Coronary artery (tissue), 2 donors: Measurements from ENCODE around the gene PRKCD.
A peak's percentile ranks its signal among the peaks of the same experiment; 100 is the strongest.

Experiments
- DNase-seq: peaks from one replicate; pipeline ENCODE4 v3.0.0-alpha.2; 2017; ENCODE audit warnings: low spot score
- H3K27ac ChIP-seq, 2 donors: fragments of 200-600 bp; sonication (generic); one replicate each; pipeline ENCODE4 v1.5.1; 2016 to 2019
- H3K4me3 ChIP-seq: fragments of 200-600 bp; sonication (generic); 2 replicates; pipeline ENCODE4 v1.5.1; 2016; ENCODE audit warnings: mild to moderate bottlenecking, moderate library complexity
- TF ChIP-seq, protein P1 (sequence below): fragments of 200-600 bp; sonication (generic); IDR thresholded peaks from one replicate; pipeline ENCODE4 v1.5.1; 2019; ENCODE audit warnings: antibody characterized with exemption

Gene PRKCD

DNA sequence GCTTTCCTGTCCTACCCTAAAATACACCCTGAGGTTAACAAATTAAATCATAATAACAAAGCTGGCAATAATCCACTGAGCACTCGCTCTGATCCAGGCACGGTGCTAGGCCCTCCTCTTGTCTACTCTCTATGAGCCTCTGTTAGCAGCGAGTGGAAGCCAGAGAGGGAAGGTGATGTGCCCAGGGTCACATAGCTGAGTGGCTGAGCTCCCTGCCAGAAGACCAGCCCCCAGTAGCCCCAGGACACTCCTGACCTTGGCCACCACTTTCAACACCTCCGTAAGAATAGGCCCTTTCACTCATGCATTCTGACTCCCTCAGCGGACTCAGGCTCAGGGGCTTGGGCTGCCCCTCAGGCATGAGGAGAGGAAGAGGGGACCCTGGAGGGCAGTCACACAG, 9.5 kb upstream of the PRKCD start:
- no peak overlapping the region for H3K27ac ChIP-seq
- TF ChIP-seq, protein P1, sequence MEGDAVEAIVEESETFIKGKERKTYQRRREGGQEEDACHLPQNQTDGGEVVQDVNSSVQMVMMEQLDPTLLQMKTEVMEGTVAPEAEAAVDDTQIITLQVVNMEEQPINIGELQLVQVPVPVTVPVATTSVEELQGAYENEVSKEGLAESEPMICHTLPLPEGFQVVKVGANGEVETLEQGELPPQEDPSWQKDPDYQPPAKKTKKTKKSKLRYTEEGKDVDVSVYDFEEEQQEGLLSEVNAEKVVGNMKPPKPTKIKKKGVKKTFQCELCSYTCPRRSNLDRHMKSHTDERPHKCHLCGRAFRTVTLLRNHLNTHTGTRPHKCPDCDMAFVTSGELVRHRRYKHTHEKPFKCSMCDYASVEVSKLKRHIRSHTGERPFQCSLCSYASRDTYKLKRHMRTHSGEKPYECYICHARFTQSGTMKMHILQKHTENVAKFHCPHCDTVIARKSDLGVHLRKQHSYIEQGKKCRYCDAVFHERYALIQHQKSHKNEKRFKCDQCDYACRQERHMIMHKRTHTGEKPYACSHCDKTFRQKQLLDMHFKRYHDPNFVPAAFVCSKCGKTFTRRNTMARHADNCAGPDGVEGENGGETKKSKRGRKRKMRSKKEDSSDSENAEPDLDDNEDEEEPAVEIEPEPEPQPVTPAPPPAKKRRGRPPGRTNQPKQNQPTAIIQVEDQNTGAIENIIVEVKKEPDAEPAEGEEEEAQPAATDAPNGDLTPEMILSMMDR: no peak
- H3K4me3 ChIP-seq: no peak overlapping the region
- DNase-seq: no peak

DNA sequence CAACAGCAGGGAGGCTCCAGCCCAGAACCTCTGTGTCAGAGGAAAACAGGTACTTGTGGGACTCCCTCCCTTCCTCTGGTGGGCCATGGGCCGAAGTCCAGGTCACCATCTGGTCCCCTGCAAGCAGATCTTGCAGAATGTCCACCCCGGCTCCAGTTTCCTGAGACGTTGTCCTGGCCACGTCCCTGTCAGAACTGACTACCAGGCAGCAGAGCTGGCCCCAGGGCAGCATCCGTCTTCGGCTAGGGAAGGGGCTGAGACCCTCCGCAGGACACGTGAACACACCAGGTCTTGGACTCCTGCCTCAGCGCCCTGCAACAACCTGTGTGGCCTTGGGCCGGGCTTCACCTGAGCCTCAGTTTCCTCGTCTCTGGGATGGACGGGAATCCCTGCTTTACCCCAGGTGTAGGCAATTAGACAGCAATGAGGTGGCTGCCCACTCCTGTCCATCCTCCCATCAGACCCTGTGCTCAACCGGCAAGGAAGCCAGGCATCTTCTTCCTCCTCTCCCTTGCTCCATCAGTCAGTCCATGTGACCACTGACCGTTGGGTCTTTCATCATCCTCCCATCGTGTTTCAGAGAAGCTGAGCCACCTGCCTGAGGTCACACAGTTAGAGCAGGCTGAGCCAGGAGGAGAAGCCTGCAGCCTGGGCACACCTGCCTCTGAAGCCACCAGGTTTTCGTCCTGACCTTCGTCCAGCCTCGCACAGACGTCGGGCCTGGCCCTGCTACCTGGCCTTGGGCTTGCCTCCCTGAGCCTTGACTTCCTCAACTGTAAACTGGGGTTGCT, 8.9 kb upstream of the PRKCD start:
- H3K27ac ChIP-seq: no peak overlapping the region
- no peak for DNase-seq
- TF ChIP-seq, protein P1: no peak
- no peak overlapping the region for H3K4me3 ChIP-seq

DNA sequence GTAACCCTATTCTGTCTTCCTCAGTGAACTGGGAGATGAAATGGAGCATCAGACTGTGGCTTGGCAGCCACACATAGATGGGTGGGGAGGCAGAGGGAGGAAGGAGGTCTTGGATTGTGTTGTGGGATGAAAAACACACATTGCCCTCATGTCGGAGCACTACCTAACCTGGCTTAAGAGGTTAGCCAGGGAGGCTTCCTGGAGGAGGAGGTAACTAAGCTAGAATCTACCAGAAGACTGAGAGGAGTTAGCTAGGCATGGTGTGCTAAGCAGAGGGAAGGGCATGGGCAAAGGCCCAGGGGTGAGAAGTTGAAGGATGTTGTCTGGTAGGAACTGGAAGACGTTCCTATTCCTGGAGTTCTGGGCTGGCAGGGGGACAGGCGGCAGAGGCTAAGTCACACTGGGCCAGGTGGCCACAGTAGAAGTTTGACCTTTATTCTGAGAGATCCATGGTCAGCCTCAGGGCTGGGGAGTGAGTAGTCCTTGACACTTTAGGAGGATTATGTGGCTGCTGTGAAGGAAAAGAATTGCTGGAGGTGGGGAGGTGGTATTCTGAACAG, 7.7 kb upstream of the PRKCD start:
- Histone ChIP-seq H3K27ac (no peak overlapping the region), H3K4me3 (no peak overlapping the region)
- DNase-seq: no peak
- TF ChIP-seq, protein P1: no peak

DNA sequence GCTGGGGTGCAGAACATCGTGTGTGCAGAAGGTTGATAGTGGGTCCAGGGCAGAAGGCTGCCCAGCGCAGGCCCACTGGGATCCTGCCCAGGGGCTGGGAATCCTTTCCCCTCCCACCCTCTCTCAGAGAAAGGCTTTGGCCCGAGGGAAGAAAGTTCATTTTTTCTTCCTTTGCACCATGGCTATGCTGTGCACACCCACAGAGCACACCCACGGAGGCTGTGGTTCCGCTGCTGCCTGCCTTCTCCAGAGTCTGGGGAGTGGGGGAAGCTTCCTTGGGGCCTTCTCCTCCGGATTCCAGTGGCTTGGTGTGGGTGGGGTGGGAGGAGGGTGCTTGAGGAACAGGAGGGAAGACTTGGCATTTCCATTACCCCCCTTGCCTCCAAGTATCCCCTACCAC, 7.0 kb upstream of the PRKCD start:
- no peak overlapping the region for H3K27ac ChIP-seq
- H3K4me3 ChIP-seq: no peak overlapping the region
- TF ChIP-seq, protein P1: no peak
- DNase-seq: no peak

DNA sequence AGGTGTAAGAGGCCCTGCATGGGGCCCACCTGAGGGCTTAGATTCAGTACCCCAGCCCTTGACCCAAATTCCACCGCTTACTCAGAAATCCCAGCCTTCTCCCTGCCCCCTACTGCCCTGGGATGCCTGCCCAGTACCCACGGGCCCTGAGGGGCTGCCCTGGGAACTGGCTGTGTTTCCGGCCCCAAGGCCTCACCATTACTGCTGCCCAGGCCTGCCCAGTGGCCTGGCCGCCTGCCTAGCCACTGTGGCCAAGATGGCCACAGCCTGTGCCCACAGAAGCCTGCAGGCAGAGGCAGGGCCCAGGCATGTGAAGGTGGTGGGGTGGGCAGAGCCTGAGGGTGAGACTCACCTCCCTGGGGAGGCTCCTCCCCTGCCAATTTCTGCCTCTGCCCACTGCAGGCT, 6.1 kb upstream of the PRKCD start:
- no peak for DNase-seq
- TF ChIP-seq, protein P1: no peak
- H3K27ac ChIP-seq: no peak overlapping the region
- H3K4me3 ChIP-seq: no peak overlapping the region

DNA sequence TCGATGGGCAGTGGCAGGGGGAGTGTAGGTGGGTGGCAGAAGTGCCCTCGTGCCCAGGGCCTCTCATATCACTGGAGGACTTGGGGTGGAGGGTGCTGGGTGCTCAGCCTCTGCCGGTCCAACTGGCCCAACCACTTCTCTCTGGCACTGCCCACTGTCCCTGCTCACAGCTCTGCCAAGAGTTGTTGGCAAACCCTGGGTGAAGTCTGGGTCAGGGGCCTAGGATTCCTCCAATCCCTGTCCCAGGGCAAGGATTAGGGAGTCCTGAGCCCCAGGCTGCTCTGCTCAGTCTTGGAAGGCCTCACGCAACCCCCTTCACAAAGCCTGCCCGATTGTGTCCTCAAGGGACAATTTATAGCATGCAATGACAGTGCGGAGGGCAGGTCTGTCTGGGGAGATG, 5.2 kb upstream of the PRKCD start:
- TF ChIP-seq, protein P1: no peak
- H3K4me3 ChIP-seq: no peak overlapping the region
- H3K27ac ChIP-seq: no peak overlapping the region
- no peak for DNase-seq

DNA sequence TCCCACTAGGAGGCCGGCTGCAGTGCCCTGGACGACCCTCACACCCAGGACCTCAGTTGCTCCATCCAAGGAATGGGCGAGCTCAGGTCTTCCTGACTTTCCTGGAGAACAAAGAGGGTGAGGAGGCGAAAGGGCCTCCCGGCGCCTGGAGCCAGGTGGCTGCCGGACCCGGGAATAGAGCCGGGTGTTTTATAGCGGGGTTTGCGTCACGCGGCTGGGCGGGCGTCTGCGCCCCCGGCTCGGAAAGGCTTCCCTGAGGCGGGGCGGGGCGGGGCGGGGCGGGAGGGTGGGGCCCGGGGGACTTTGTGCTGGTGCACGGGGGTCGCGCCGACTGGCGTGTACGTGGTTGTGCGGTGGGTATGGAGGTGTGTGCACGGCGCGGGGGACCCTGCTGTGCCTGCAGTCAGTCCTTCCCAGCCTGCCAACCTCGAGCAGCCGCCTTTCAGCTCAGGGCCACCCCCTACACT, 4.6 kb upstream of the PRKCD start:
- H3K27ac ChIP-seq: no peak overlapping the region
- TF ChIP-seq, protein P1: no peak
- H3K4me3 ChIP-seq: peak overlapping the region; percentile 21
- no peak for DNase-seq
